Measurements from ENCODE around the gene TMEM30A. TPM values are rescaled to one million over a fixed set of nuclear protein-coding genes. Genes with fewer than 3 reads are reported as not detected.

TMEM30A gene
- total RNA-seq, 4 donors from 2014 or later: 28.9 to 86.2 (median 56.5) TPM

DNA sequence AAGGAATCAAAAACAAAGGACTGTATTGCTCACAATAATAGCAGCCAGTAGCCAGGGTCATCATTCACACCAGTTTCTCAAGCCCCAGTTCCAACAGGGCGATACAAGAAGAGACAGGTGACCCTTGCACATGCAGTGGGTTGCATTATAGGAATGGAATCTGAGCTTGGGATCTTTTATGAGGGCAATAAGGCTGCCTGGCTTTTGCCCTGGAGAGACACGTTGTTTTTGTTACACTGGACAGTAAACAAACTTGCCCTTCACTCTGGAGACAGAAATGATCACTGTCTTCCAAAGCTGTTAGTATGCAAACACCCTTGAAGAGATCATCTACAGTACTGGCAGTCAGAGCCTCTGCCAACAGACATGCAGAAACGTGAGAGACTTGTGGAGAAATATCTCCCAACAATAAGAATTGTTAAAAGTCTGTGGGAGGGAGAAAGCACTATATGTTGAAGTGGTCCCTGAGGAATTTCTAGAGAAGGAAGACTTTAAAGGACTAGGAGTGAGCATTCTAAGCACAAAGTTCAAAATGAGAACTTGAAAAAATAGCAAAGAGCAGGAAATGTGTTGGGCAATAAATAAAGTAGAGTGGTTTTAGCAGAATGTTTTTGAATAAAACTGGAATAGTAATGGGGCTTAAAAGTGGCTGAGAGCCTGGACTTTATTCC, 72.5 kb downstream of the TMEM30A start:
- Histone ChIP-seq H3K36me3 (no peaks in the 10 kb centered on the region), H3K27me3 (peaks cover 15% of the 10 kb centered on the region), H3K4me1 (peaks cover 4 to 34% (median 18%) of the 10 kb centered on the region in 4 donors), H3K27ac (peak overlapping the region in 3 of 4 donors; percentile 24 to 48 (median 26)), H3K4me3 (no peak overlapping the region), H3K9me3 (no peaks in the 10 kb centered on the region)
- whole genome bisulfite sequencing, 2 donors (ENCODE audit: low coverage in 1 of 2): 0 to 14% methylated on average over 2 to 3 of the region's 3 CpGs
- in situ Hi-C loops (cut with MboI; ENCODE audit: low pct_ligation_motif_present in 1 of 4, low pct_unique_long_range_greater_than_20kb in 1 of 4, low sequenced_read_pairs in 3 of 4) (loop anchor here (10.0 to 25.0 kb wide), 6 partner anchors 800 to 1475 kb away; no protein-coding TSS in a partner anchor), intact Hi-C loops (cut with DNase I; ENCODE audit: low total_unique reads) (no loop called here)
- TF ChIP-seq POLR2A (IDR thresholded peaks at IDR 0.05) (no peak), EP300 (IDR thresholded peaks at IDR 0.05; ENCODE audit: low read depth) (no peak), POLR2AphosphoS5 (IDR thresholded peaks at IDR 0.05) (peak in 2 of 3 donors; percentile 19 to 35), CTCF (IDR thresholded peaks at IDR 0.05) (no peak)
- peak; percentile 30 for DNase-seq

DNA sequence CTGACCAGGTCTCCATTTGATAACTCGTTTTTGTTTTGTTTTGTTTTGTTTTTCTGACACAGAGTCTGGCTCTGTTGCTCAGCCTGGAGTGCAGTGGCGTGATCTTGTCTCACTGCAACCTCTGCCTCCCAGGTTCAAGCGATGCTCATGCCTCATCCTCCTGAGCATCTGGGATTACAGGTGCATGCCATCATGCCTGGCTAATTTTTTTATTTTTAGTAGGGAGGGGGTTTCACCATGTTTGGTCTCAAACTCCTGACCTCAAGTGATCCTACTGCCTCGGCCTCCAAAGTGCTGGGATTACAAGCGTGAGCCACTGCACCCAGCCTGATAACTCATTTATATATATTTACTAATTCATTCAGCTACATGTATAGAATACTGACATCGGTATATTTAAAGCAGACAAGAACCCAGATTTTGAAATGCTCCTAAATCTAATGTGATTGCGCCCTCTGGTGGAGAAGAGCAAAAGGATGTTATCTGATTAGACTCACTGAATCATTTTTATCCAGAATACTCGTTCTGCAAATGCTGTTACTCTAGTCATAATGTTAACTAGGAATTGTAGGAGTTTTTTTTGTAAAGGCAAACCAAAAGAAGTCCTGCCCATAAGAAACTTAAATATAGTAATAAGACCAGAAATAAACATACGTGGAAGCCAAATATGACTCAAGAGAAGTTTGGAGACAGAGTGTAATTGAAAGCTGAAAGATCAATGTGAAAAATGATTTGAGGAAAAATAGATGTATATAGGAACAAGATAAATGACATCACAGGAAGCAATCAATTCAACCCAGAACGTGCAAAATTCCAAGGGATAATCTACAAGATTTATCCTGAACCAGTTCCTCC, 73.5 kb downstream of the TMEM30A start:
- TF ChIP-seq CTCF (IDR thresholded peaks at IDR 0.05): peak; percentile 73 to 90 (median 81)
- no peak for TF ChIP-seq POLR2A (IDR thresholded peaks at IDR 0.05)
- WGBS, 2 donors (ENCODE audit: low coverage in 1 of 2): 21 to 22% methylated on average over 10 of the region's 10 CpGs
- peaks cover 24% of the 10 kb centered on the region for H3K27me3 ChIP-seq
- H3K4me3 ChIP-seq: no peak overlapping the region
- H3K9me3 ChIP-seq: no peaks in the 10 kb centered on the region
- intact Hi-C loops (cut with DNase I; ENCODE audit: low total_unique reads) (no loop called here), in situ Hi-C loops (cut with MboI; ENCODE audit: low pct_ligation_motif_present in 1 of 4, low pct_unique_long_range_greater_than_20kb in 1 of 4, low sequenced_read_pairs in 3 of 4) (loop anchor here (10.0 to 25.0 kb wide), 6 partner anchors 799 to 1474 kb away; no protein-coding TSS in a partner anchor)
- no peaks in the 10 kb centered on the region for H3K36me3 ChIP-seq
- H3K4me1 ChIP-seq: peaks cover 4 to 41% (median 20%) of the 10 kb centered on the region in 4 donors
- H3K27ac ChIP-seq: peak overlapping the region in 2 of 4 donors; percentile 11 to 48
- DNase-seq: peak; percentile 34

GRCh38 chr6:75209184-75209723, 75.3 kb downstream of the TMEM30A start:
- H3K4me1 ChIP-seq: peaks cover 4 to 55% (median 23%) of the 10 kb centered on the region in 4 donors
- in situ Hi-C loops (cut with MboI; ENCODE audit: low pct_ligation_motif_present in 1 of 4, low pct_unique_long_range_greater_than_20kb in 1 of 4, low sequenced_read_pairs in 3 of 4): loop anchor here in 3 of 4 donors (25.0 kb wide), 4 partner anchors 797 to 1472 kb away; no protein-coding TSS in a partner anchor
- DNase-seq: no peak
- WGBS, 2 donors (ENCODE audit: low coverage in 1 of 2): 27 to 31% methylated on average over 5 to 7 of the region's 7 CpGs
- no peaks in the 10 kb centered on the region for H3K36me3 ChIP-seq
- H3K27me3 ChIP-seq: peaks cover 43% of the 10 kb centered on the region
- intact Hi-C loops (cut with DNase I; ENCODE audit: low total_unique reads): loop anchor here (2.0 to 10.0 kb wide), 5 partner anchors 454 to 1472 kb away; no protein-coding TSS in a partner anchor
- TF ChIP-seq CTCF (IDR thresholded peaks at IDR 0.05) (no peak), POLR2A (IDR thresholded peaks at IDR 0.05) (no peak), EP300 (IDR thresholded peaks at IDR 0.05; ENCODE audit: low read depth) (no peak), POLR2AphosphoS5 (IDR thresholded peaks at IDR 0.05) (no peak)
- no peak overlapping the region for H3K27ac ChIP-seq
- no peaks in the 10 kb centered on the region for H3K9me3 ChIP-seq
- no peak overlapping the region for H3K4me3 ChIP-seq
